ENCODE results near the gene OBSCN. TPM values are rescaled to one million over a fixed set of nuclear protein-coding genes. Genes with fewer than 3 reads are reported as not detected.

The OBSCN gene
- total and polyA plus RNA-seq, 11 donors = 155 to 524 (median 354) TPM

DNA sequence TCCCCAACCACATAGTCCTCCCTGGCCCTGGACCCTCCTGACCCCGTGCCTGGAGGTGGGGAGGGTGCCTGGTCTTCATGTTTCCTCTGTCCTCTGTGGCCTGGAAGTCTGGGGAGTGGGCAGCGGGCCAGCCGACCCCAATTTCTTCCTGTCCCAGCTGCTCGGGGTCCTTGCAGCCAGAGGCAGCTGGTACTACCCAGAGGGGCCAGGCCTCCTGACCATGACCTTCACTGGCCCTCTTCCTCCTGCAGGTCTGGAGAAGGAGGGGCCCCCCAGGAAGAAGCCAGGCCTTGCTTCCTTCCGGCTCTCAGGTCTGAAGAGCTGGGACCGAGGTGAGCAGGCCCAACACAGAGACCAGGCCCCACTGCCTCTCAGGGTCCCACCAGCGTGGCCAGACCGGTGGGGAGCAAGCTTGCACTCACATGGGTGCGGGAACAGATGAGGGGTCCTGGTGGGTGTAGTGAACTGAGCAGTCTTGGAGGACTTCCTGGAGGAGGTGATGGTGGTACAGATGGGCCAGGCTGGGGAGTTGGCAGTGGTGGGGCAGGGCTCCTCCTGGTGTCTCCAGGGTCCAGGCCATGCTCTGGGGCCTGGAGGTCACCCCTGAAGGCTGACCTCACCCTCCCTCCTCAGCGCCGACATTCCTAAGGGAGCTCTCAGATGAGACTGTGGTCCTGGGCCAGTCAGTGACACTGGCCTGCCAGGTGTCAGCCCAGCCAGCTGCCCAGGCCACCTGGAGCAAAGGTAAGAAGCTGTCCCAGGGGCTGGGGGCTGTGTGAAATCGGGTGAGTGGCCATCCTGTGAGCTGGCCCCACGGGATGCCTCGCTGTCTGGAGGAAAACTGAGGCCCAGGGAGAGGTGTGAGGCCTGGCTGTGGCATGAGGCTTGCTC is 166.1 kb downstream of the OBSCN start:
- Histone ChIP-seq H3K27me3 (peaks cover 0 to 5% (median 0%) of the 10 kb centered on the region in 9 donors), H3K27ac (peak overlapping the region in 11 of 12 donors; percentile 64 to 97 (median 92)), H3K36me3 (peaks cover 0 to 13% (median 0%) of the 10 kb centered on the region in 9 donors), H3K4me1 (peaks cover 11 to 83% (median 34%) of the 10 kb centered on the region in 12 donors), H3K4me3 (no peak overlapping the region), H3K9me3 (no peaks in the 10 kb centered on the region)
- WGBS, 4 donors = 74 to 83% (median 77%) methylated on average over 4 to 14 of the region's 14 CpGs
- intact Hi-C loops (cut with DNase I) = loop anchor here in 1 of 10 donors (10.0 kb wide), 1 partner anchor 239 kb away; no protein-coding TSS in a partner anchor
- ATAC-seq = no peak
- DNase-seq = peak in 3 of 5 donors; percentile 19 to 52 (median 31)
- TF ChIP-seq, protein P1, sequence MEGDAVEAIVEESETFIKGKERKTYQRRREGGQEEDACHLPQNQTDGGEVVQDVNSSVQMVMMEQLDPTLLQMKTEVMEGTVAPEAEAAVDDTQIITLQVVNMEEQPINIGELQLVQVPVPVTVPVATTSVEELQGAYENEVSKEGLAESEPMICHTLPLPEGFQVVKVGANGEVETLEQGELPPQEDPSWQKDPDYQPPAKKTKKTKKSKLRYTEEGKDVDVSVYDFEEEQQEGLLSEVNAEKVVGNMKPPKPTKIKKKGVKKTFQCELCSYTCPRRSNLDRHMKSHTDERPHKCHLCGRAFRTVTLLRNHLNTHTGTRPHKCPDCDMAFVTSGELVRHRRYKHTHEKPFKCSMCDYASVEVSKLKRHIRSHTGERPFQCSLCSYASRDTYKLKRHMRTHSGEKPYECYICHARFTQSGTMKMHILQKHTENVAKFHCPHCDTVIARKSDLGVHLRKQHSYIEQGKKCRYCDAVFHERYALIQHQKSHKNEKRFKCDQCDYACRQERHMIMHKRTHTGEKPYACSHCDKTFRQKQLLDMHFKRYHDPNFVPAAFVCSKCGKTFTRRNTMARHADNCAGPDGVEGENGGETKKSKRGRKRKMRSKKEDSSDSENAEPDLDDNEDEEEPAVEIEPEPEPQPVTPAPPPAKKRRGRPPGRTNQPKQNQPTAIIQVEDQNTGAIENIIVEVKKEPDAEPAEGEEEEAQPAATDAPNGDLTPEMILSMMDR (IDR thresholded peaks at IDR 0.05) = no peak
- no peak for TF ChIP-seq POLR2A (IDR thresholded peaks at IDR 0.05)

GRCh38 chr1:228374711-228375577 is 167.1 kb downstream of the OBSCN start:
- Histone ChIP-seq H3K9me3 (no peaks in the 10 kb centered on the region), H3K4me1 (peaks cover 11 to 81% (median 33%) of the 10 kb centered on the region in 12 donors), H3K4me3 (no peak overlapping the region), H3K27me3 (peaks cover 0 to 13% (median 0%) of the 10 kb centered on the region in 9 donors), H3K36me3 (peaks cover 0 to 13% (median 0%) of the 10 kb centered on the region in 9 donors), H3K27ac (peak overlapping the region in 11 of 12 donors; percentile 64 to 97 (median 92))
- DNase-seq (peak; percentile 87 to 94 (median 88)), ATAC-seq (peak; percentile 68 to 72 (median 72))
- 28 to 47% (median 38%) methylated on average over 15 to 25 of the region's 25 CpGs for WGBS, 4 donors
- TF ChIP-seq POLR2A (IDR thresholded peaks at IDR 0.05) = peak in 1 of 2 donors; percentile 5
- TF ChIP-seq, protein P1 (IDR thresholded peaks at IDR 0.05) = no peak
- intact Hi-C loops (cut with DNase I) = loop anchor here in 1 of 10 donors (10.0 kb wide), 1 partner anchor 240 kb away; no protein-coding TSS in a partner anchor

GRCh38 chr1:228375578-228376261 is 167.9 kb downstream of the OBSCN start:
- Histone ChIP-seq H3K27me3 (peaks cover 0 to 15% (median 0%) of the 10 kb centered on the region in 9 donors), H3K36me3 (peaks cover 0 to 13% (median 0%) of the 10 kb centered on the region in 9 donors), H3K9me3 (no peaks in the 10 kb centered on the region), H3K27ac (peak overlapping the region in 11 of 12 donors; percentile 40 to 96 (median 78)), H3K4me1 (peaks cover 11 to 74% (median 33%) of the 10 kb centered on the region in 12 donors), H3K4me3 (no peak overlapping the region)
- ATAC-seq (no peak), DNase-seq (peak in 2 of 5 donors; percentile 22 to 41)
- intact Hi-C loops (cut with DNase I) = loop anchor here in 1 of 10 donors (10.0 kb wide), 1 partner anchor 241 kb away; no protein-coding TSS in a partner anchor
- WGBS, 4 donors = 94 to 96% (median 95%) methylated on average over 18 to 22 of the region's 22 CpGs
- no peak for TF ChIP-seq POLR2A (IDR thresholded peaks at IDR 0.05)
- TF ChIP-seq, protein P1 (IDR thresholded peaks at IDR 0.05) = no peak

Data from heart left ventricle (tissue), 16 donors.